RWPE1 (cell line): ENCODE measurements around the gene TSPYL1.
A peak's percentile ranks its signal among the peaks of the same experiment; 100 is the strongest.
"Not testable (repeated sequence)": the region's sequence is repeated elsewhere in the genome, so short reads cannot be mapped to it uniquely, and the experiment has no call there.

Source experiments
- CTCF ChIA-PET: fragments of 350-600 bp; sonication (Branson Sonifier 250); formaldehyde crosslinking; extraction: SDS; loops from one replicate; lab custom pipeline; 2021; lab: Yijun Ruan, JAX
- POLR2A ChIA-PET: fragments of 400-600 bp; formaldehyde crosslinking; extraction: SDS; loops from one replicate; lab custom pipeline; 2020; ENCODE audit warnings: antibody characterized with exemption; ENCODE audit not compliant: low non-redundant PET; lab: Yijun Ruan, JAX
- DNase-seq: peaks from one replicate; pipeline ENCODE4 v3.0.0; 2012; ENCODE audit warnings: low spot score
- H3K27ac ChIP-seq: fragments of 450-650 bp; 2 replicates; pipeline ENCODE4 v1.5.1; 2017
- TF ChIP-seq, protein P1 (sequence below): fragments of 450-650 bp; conservative IDR thresholded peaks from 2 replicates; pipeline ENCODE4 v1.5.1; 2017; ENCODE audit warnings: low read depth, mild to moderate bottlenecking

TSPYL1 gene

DNA sequence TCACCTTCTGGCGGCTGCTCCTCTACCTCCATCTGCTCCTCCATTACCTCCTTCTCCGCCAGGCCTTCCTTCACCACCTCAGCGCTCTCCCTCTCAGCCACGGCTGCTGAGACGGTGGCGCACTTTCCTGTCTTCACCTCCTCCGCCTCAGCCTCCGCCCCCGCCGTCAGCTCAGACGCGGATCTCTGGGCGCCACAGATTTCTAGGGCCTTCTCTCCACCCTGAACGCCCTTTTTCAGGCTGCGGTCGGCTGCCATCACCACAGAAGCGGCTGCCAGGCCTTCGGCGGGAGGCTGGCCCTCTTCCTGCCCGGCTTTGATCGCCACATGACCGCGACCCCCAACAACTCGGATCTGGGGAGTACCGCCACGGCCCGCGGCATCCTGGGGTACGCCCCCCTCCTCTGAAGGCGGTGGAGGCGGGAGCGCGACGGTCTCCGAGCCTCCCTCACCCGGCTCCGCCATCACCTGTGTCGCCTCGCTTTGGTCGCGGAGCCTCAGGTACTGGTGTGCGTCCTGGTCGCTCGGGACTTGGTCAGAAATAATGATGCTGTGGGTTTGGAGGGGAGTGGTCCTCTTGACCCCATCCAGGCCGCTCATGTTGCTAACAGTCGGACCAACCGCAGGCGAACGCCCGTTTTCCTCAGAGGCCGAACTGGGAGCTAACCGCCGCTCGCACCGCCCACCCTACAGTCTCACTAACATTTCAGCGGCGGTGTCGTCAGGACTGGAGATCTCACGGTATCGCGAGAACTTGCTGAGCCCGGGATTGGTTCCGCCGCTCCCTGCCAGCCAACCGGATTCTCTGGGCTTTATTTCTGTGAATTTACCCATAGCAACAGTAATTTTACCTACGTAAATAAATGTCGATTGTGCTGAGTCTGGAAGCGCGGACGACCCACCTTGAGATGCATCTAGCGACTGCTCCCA is at the start of gene TSPYL1:
TSPYL1 (minus strand) TSS at position 699 of the 929 bp plus-strand sequence; CDS start at position 599, 100 bp downstream.
- H3K27ac ChIP-seq: peak within 1 kb of the TSS; percentile 97
- TF ChIP-seq, protein P1, sequence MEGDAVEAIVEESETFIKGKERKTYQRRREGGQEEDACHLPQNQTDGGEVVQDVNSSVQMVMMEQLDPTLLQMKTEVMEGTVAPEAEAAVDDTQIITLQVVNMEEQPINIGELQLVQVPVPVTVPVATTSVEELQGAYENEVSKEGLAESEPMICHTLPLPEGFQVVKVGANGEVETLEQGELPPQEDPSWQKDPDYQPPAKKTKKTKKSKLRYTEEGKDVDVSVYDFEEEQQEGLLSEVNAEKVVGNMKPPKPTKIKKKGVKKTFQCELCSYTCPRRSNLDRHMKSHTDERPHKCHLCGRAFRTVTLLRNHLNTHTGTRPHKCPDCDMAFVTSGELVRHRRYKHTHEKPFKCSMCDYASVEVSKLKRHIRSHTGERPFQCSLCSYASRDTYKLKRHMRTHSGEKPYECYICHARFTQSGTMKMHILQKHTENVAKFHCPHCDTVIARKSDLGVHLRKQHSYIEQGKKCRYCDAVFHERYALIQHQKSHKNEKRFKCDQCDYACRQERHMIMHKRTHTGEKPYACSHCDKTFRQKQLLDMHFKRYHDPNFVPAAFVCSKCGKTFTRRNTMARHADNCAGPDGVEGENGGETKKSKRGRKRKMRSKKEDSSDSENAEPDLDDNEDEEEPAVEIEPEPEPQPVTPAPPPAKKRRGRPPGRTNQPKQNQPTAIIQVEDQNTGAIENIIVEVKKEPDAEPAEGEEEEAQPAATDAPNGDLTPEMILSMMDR: no peak
- DNase-seq: peak; percentile 95
- ChIA-PET POLR2A (interaction anchor here (0.6 kb wide), 2 partner anchors 24 to 25 kb away, joined by 3 read pairs; partner anchors contain the start of gene TSPYL4), CTCF (interaction anchor here (0.7 to 3.8 kb wide), 4 partner anchors 8 to 334 kb away, joined by 3 to 23 read pairs (median 10); partner anchors contain the start of gene RWDD1)

DNA sequence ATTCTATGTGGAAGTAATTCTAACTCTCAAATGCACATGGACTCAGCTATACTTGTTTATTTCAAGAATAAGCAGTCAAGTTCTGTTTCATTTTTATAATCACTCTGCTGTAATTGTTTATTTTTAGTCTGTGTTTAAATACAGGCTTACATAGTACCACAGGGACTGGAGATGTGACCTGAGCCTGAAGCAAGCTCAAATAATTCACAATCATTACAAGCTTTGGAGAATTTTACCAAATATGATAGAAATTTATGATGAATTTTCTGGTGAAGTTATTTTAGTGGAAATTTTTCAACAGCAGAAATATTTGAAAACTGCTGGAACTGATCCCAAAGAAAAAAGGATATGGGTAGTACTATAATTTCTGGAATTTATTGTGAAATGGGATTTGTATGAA is 49.4 kb upstream of the TSPYL1 start:
- no peak for DNase-seq
- H3K27ac ChIP-seq: no peak overlapping the region
- TF ChIP-seq, protein P1: no peak
- POLR2A ChIA-PET: no interaction called here
- CTCF ChIA-PET: no interaction called here

DNA sequence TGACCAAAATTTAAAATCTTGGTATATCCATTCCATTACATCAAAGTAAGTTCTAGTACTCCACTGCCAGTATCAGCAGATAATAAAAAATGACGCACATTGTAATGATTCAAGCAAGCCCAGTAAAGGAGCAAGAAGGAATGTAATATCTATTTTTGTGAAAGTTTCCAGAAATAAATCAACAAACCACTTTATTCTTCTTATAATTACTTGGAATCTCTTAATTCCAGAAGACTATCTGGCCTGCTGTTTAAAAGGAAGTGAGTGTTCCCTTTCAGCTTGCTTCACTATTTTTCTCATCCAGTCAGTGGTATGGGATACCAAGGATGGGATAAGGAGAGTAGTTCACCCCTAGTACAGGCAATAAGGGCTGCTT is 48.8 kb upstream of the TSPYL1 start:
- no peak for DNase-seq
- CTCF ChIA-PET: no interaction called here
- H3K27ac ChIP-seq: no peak overlapping the region
- POLR2A ChIA-PET: no interaction called here
- TF ChIP-seq, protein P1: no peak

DNA sequence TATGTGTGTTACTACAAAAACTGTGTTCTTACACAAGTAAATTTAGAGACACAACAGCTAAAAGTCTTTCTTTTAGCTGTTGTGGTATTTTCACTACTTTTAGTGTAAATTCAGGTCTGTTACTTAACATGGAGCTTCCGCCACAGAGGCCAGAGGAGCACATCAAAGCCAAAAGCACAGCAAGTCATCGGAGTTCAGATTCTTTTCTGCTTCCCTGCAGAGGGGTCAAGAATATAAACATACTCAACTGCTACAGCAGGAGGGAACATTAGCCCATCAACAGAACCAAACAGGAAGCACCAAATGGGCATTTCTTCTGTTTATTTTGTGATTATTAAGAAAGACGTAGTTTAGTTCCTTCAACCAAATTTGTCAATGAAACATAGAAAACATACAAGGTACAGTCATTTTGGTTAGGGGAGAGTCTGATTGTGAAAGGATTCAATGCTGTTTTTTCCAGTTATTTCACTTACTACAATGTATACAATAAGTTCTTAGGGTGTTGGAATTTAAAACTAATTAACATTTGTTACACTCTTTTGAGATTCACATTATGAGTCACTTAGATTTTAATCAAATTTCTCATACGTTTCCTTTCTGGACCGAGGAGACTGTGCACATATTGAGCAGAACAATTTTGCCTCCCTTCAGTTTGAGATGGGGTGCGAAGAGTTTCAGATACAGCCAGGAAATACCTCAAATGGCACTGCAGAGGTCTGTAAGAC is 48.2 kb upstream of the TSPYL1 start:
- TF ChIP-seq, protein P1: no peak
- H3K27ac ChIP-seq: no peak overlapping the region
- ChIA-PET CTCF (no interaction called here), POLR2A (no interaction called here)
- DNase-seq: no peak

DNA sequence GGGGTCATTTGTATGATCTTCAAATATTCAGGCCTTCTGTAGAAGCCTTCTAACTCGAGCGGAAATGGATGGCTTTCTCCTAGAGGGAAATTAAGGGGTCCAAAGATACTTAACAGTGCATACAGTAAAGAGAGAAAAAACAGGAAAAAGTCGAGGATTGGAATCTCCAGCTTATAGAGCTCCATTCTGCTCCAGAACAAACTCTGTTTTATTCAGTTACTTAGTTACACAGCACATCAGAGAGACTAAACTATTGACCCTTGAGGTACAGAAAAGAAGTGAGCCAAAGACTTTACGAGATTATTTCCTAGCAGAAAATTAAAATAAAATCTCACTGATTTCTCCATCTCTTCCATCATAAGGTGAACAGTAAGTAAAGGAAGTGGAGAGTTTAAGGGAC is 47.3 kb upstream of the TSPYL1 start:
- ChIA-PET CTCF (interaction anchor here (0.6 kb wide), 1 partner anchor 58 kb away, joined by 3 read pairs; no protein-coding TSS in a partner anchor), POLR2A (no interaction called here)
- TF ChIP-seq, protein P1: no peak
- no peak for DNase-seq
- no peak overlapping the region for H3K27ac ChIP-seq

DNA sequence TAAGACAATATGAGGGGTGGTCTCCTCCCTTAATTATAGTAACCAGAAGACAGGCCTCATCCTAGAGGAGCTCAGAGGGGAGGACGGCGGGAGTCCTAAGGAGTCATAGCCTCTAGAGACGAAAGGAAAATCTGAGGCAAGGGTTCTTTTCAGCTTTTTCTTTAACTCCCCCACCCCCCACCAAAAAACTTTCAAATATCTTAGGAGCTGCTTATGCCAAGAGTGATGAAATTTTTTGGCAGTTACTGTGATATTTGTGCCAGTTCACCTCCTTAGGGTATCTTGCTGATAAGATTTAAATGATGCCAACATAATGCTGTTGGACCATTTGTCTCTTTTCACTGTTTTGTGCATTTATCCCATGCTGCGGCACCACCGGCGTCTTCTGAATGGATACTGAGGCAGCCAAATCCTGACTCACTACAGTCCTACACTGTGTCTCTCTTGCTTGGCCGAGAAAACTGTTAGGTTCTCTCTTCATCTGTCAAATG is 46.5 kb upstream of the TSPYL1 start:
- ChIA-PET POLR2A (no interaction called here), CTCF (no interaction called here)
- TF ChIP-seq, protein P1: no peak
- H3K27ac ChIP-seq: no peak overlapping the region
- DNase-seq: no peak

DNA sequence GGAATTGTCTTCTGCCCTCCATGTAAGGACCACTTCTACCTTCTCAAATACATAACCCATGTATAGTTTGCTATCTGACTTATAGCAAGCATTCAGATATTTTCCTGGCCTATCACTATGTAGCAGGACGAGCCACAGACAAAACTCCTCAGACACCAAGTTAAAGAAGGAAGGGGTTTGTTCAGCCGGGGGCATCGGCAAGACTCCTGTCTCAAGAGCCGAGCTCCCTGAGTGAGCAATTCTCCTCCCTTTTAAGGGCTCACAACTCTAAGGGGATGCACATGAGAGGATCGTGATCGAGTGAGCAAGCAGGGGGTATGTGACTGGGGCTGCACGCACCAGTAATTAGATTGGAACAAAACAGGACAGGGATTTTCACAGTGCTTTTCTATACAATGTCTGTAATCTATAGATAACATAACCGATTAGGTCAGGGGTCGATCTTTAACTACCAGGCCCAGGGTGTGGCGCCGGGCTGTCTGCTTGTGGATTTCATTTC is 46.0 kb upstream of the TSPYL1 start:
- H3K27ac ChIP-seq, POLR2A ChIA-PET, DNase-seq: not testable (repeated sequence)
- CTCF ChIA-PET: interaction anchor here (0.5 kb wide), 1 partner anchor 9 kb away, joined by 4 read pairs; no protein-coding TSS in a partner anchor
